ENCODE measurements around the gene IFNA21.
"Not testable (repeated sequence)": the region's sequence is repeated elsewhere in the genome, so short reads cannot be mapped to it uniquely, and the experiment has no call there.

IFNA21 gene

GRCh38 chr9:21141427-21141882 is 25.0 kb downstream of the IFNA21 start, which contains the start of gene IFNW1:
Gene IFNW1, minus strand, starts transcription at chr9:21141832. Its CDS starts 262 bp downstream, at chr9:21141570.
- DNase-seq (ENCODE audit: low spot score): no peak

- DNase-seq (ENCODE audit: low spot score): no peak
These were observed 29.4 kb downstream of the IFNA21 start for GRCh38 chr9:21137020-21137419.

GRCh38 chr9:21135736-21136135 is 30.7 kb downstream of the IFNA21 start:
- no peak for DNase-seq (ENCODE audit: low spot score)

GRCh38 chr9:21128186-21128585 is 38.3 kb downstream of the IFNA21 start:
- not testable (repeated sequence) for DNase-seq (ENCODE audit: low spot score)

- DNase-seq (ENCODE audit: low spot score): no peak
These were observed 44.7 kb downstream of the IFNA21 start for GRCh38 chr9:21121595-21122251.

- DNase-seq (ENCODE audit: low spot score): no peak
These were observed 45.4 kb downstream of the IFNA21 start for GRCh38 chr9:21121079-21121478.

- DNase-seq (ENCODE audit: low spot score): peak; percentile 16
These were observed 47.2 kb downstream of the IFNA21 start for GRCh38 chr9:21119093-21119770.

Measured in kidney capillary endothelial cell (primary cell).